Fibroblast of skin of left quadriceps (primary cell): Measurements from ENCODE around the gene KCNJ5.
A peak's percentile ranks its signal among the peaks of the same experiment; 100 is the strongest.

Experiments
- DNase-seq, 2 experiments: peaks; one replicate each; pipeline ENCODE4 v3.0.0-alpha.2; 2013; ENCODE audit warnings: low read depth in 2 of 2

Gene KCNJ5

GRCh38 chr11:128894685-128895084 is 3.5 kb downstream of the KCNJ5 start:
- no peak for DNase-seq

GRCh38 chr11:128895526-128895925 is 4.4 kb downstream of the KCNJ5 start:
- no peak for DNase-seq

- DNase-seq, result no peak
Measured at GRCh38 chr11:128896356-128896755, 5.2 kb downstream of the KCNJ5 start.

- DNase-seq, result no peak
Measured at GRCh38 chr11:128897826-128898225, 6.7 kb downstream of the KCNJ5 start.

GRCh38 chr11:128898580-128899344 is 7.6 kb downstream of the KCNJ5 start:
- DNase-seq, result no peak

GRCh38 chr11:128900468-128900867 is 9.3 kb downstream of the KCNJ5 start:
- DNase-seq, result no peak

GRCh38 chr11:128901653-128902514 is 10.7 kb downstream of the KCNJ5 start:
- DNase-seq, result no peak

GRCh38 chr11:128902515-128903066 is 11.4 kb downstream of the KCNJ5 start:
- DNase-seq, result peak in 1 of 2 experiments; percentile 20

GRCh38 chr11:128903248-128904061 is 12.3 kb downstream of the KCNJ5 start:
- DNase-seq, result no peak

GRCh38 chr11:128904303-128904655 is 13.1 kb downstream of the KCNJ5 start:
- no peak for DNase-seq

GRCh38 chr11:128904656-128905344 is 13.6 kb downstream of the KCNJ5 start:
- DNase-seq, result peak; percentile 70 to 72

GRCh38 chr11:128905345-128906184 is 14.4 kb downstream of the KCNJ5 start:
- DNase-seq, result no peak

- no peak for DNase-seq
Measured at GRCh38 chr11:128906185-128907050, 15.3 kb downstream of the KCNJ5 start.

GRCh38 chr11:128907585-128907984 is 16.4 kb downstream of the KCNJ5 start:
- DNase-seq, result no peak

- DNase-seq, result peak; percentile 25 to 30
Measured at GRCh38 chr11:128908391-128909246, 17.5 kb downstream of the KCNJ5 start.

- no peak for DNase-seq
Measured at GRCh38 chr11:128909438-128910125, 18.4 kb downstream of the KCNJ5 start.

GRCh38 chr11:128910576-128910975 is 19.4 kb downstream of the KCNJ5 start:
- no peak for DNase-seq

GRCh38 chr11:128911239-128911638 is 20.1 kb downstream of the KCNJ5 start:
- no peak for DNase-seq
